BJ (cell line): ENCODE data around the gene TRIP12. TPM values are rescaled to one million over a fixed set of nuclear protein-coding genes. Genes with fewer than 3 reads are reported as not detected.

ENCODE experiments used
- CTCF ChIA-PET: fragments of 350-600 bp; formaldehyde crosslinking; extraction: SDS; loops from one replicate; lab custom pipeline; 2021; ENCODE audit warnings: antibody characterized with exemption, inconsistent platforms; lab: Yijun Ruan, JAX
- POLR2A ChIA-PET: fragments of 300-600 bp; sonication (Branson Sonifier 250); formaldehyde crosslinking; extraction: SDS; loops from one replicate; lab custom pipeline; 2021; ENCODE audit warnings: antibody characterized with exemption; lab: Charles Lee
- DNase-seq: peaks from one replicate; pipeline ENCODE4 v3.0.0-alpha.2; 2011; ENCODE audit warnings: low read depth
- H3K27me3 ChIP-seq: 2 replicates; pipeline ENCODE4 v1.6.0; 2011; ENCODE audit warnings: low read length; ENCODE audit not compliant: control insufficient read depth, insufficient read depth
- H3K36me3 ChIP-seq: 2 replicates; pipeline ENCODE4 v1.5.1; 2011; ENCODE audit warnings: low read length; ENCODE audit not compliant: control insufficient read depth, insufficient read depth
- H3K4me3 ChIP-seq: 2 replicates; pipeline ENCODE4 v1.5.1; 2011; ENCODE audit warnings: low read depth, mild to moderate bottlenecking, control low read depth, low read length
- polyA plus RNA-seq: library from polyadenylated mRNA; depleted of rRNA; stranded (reverse); fragments of >200 nt; gene quantifications from 2 replicates; pipeline ENCODE4 v1.2.3, GENCODE V29; 2011
- TF ChIP-seq, protein P1 (sequence below): IDR thresholded peaks from 2 replicates; pipeline ENCODE4 v1.5.1; 2011; ENCODE audit warnings: low read depth, mild to moderate bottlenecking, control low read depth, inconsistent platforms, low read length, moderate library complexity; ENCODE audit not compliant: insufficient read depth

TRIP12 gene
- polyA plus RNA-seq, 1 experiment: 92.6 TPM

DNA sequence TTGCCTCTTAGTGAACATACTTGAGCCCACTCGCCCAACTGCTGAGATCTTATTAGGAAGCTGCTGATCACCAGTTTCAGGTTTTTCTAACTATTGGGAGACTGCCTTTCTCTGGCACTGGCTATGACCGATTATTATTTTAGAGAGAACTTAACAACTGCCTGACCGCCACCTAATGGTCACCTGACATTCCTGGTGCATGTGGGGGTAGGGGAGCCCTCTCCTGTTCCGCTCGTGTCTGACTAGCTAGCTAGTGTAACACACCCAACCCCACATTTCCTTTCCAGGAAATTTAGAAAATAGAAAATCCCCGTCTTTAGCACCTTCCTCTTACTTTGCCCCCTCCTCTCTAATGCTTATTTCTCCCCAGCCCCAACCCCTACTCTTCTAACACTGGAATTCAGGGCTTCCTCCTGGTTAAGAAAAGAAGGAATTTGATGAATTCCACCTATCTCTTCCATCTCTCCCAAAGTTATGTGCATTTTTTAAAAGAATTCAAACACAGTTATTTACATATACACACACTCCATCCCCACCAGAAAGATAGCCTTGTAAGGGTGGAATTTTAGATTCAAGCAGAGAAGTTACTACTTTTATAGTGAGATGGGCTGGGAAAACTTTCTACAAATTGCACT is 188.1 kb downstream of the TRIP12 start:
- TF ChIP-seq, protein P1, sequence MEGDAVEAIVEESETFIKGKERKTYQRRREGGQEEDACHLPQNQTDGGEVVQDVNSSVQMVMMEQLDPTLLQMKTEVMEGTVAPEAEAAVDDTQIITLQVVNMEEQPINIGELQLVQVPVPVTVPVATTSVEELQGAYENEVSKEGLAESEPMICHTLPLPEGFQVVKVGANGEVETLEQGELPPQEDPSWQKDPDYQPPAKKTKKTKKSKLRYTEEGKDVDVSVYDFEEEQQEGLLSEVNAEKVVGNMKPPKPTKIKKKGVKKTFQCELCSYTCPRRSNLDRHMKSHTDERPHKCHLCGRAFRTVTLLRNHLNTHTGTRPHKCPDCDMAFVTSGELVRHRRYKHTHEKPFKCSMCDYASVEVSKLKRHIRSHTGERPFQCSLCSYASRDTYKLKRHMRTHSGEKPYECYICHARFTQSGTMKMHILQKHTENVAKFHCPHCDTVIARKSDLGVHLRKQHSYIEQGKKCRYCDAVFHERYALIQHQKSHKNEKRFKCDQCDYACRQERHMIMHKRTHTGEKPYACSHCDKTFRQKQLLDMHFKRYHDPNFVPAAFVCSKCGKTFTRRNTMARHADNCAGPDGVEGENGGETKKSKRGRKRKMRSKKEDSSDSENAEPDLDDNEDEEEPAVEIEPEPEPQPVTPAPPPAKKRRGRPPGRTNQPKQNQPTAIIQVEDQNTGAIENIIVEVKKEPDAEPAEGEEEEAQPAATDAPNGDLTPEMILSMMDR: no peak
- DNase-seq: no peak
- ChIA-PET POLR2A (no interaction called here), CTCF (no interaction called here)
- Histone ChIP-seq H3K4me3 (no peak overlapping the region), H3K36me3 (no peaks in the 10 kb centered on the region), H3K27me3 (no peaks in the 10 kb centered on the region)

DNA sequence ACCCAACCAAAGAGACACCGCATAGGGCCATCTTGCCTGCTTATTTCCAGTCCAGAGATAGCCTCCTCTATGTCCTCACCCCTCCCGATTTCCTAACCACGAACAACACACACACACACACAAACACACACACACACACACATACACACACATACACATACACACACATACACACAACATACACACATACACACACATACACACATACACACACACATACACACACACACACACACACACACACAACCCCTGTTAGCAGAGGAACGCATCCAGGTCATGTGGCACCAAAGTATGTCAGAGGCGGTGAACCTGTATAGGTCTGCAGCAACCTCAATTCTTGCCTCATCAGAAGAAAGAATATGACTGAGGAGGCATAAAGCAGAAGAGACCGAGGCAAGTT is 188.9 kb downstream of the TRIP12 start:
- POLR2A ChIA-PET: no interaction called here
- DNase-seq: no peak
- H3K36me3 ChIP-seq: no peaks in the 10 kb centered on the region
- TF ChIP-seq, protein P1: no peak
- CTCF ChIA-PET: no interaction called here
- H3K27me3 ChIP-seq: no peaks in the 10 kb centered on the region
- H3K4me3 ChIP-seq: no peak overlapping the region

DNA sequence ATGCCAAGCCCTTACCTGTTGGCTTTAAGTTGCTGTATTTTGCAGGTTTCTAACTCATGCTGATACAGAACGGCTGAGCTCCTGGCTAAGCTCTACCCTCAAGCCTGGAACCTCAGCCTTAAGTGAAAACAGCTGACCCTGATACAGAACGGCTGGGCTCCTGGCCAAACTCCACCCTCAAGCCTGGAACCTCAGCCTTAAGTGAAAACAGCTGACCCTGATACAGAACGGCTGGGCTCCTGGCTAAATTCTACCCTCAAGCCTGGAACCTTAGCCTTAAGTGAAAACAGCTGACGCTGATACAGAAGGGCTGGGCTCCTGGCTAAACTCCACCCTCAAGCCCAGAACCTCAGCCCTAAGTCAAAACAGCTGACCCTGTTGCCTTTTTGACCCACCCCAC is 189.9 kb downstream of the TRIP12 start:
- DNase-seq: no peak
- CTCF ChIA-PET: interaction anchor here (0.6 kb wide), 1 partner anchor 51 kb away, joined by 3 read pairs; no protein-coding TSS in a partner anchor

DNA sequence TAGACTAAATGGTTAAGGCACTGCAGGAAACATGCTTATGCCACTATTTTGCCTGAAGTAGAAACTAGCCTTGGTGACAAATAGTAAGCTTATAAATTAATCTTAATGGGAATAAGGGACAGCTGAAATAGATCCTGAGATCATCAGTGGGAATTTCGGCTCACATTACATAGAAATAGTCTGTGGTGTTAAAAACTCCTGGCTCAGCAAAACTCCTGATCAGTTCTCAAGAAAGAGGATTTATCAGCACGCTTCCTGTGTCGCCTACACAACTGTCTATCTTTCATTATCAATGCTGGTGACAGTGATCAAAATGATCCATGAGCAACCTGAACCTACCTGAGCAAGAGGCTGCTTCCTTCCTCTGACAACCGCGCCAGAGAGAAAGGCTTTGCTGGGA is 190.4 kb downstream of the TRIP12 start:
- DNase-seq: no peak
- H3K4me3 ChIP-seq: no peak overlapping the region
- no peaks in the 10 kb centered on the region for H3K36me3 ChIP-seq
- TF ChIP-seq, protein P1: no peak
- H3K27me3 ChIP-seq: no peaks in the 10 kb centered on the region
- ChIA-PET POLR2A (no interaction called here), CTCF (interaction anchor here (0.6 kb wide), 1 partner anchor 51 kb away, joined by 3 read pairs; no protein-coding TSS in a partner anchor)

More for the DNA sequence above, 189.9 kb downstream of the TRIP12 start:
- Histone ChIP-seq H3K27me3 (no peaks in the 10 kb centered on the region), H3K36me3 (no peaks in the 10 kb centered on the region), H3K4me3 (no peak overlapping the region)
- TF ChIP-seq, protein P1: no peak
- POLR2A ChIA-PET: no interaction called here

DNA sequence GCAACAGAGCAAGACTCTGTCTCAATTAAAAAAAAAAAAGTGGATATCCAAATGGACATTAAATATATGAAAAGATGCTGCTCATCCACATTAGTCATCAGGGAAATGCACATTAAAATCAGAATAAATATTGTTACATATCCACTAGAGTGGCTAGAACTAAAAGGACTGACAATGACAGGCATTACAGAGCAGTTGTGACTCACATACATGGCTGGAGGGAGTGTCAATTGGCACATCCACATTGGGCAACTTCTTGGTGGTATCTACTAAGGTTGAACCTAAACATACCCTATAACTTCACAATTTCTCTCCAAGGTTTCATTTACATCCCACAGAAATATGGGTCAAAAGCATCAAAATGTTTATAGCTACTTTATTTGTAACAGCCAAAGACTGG is 193.4 kb downstream of the TRIP12 start:
- CTCF ChIA-PET: no interaction called here
- no peak for DNase-seq
- TF ChIP-seq, protein P1: no peak
- Histone ChIP-seq H3K36me3 (no peaks in the 10 kb centered on the region), H3K4me3 (no peak overlapping the region), H3K27me3 (no peaks in the 10 kb centered on the region)
- POLR2A ChIA-PET: no interaction called here
